Muscle of leg (tissue), 11 donors: Measurements from ENCODE around the gene ZBED5. TPM values are rescaled to one million over a fixed set of nuclear protein-coding genes. Genes with fewer than 3 reads are reported as not detected.
"Not testable (repeated sequence)": the region's sequence is repeated elsewhere in the genome, so short reads cannot be mapped to it uniquely, and the experiment has no call there.

Experiments
- DNase-seq: peaks from one replicate; pipeline ENCODE4 v3.0.0; 2013
- H3K27ac ChIP-seq: one replicate; pipeline ENCODE4 v1.5.1; 2013; ENCODE audit warnings: mild to moderate bottlenecking, low read length, control low read depth
- H3K27me3 ChIP-seq: one replicate; pipeline ENCODE4 v1.6.1; 2013; ENCODE audit warnings: low read length; ENCODE audit not compliant: control insufficient read depth, insufficient read depth
- H3K36me3 ChIP-seq: one replicate; pipeline ENCODE4 v1.6.1; 2013; ENCODE audit warnings: low read length; ENCODE audit not compliant: control insufficient read depth, insufficient read depth
- H3K4me1 ChIP-seq: one replicate; pipeline ENCODE4 v1.6.1; 2013; ENCODE audit warnings: low read length; ENCODE audit not compliant: control insufficient read depth, insufficient read depth
- H3K4me3 ChIP-seq: one replicate; pipeline ENCODE4 v1.5.1; 2013; ENCODE audit warnings: low read length, control low read depth
- H3K9me3 ChIP-seq: replicated peaks from 2 replicates; pipeline ENCODE4 v1.6.1; 2013; ENCODE audit warnings: low read depth, low read length; ENCODE audit not compliant: control insufficient read depth
- WGBS: methylation state at CpG from one replicate; pipeline ENCODE4 v1.1.5; 2013; ENCODE audit warnings: missing lambda C conversion rate; ENCODE audit not compliant: insufficient coverage; 5-methylcytosine and 5-hydroxymethylcytosine counted together
- polyA plus RNA-seq, 8 donors: library from polyadenylated mRNA; unstranded; fragments of 120-200 nt; gene quantifications; one replicate each; pipeline versions ENCODE4 v1.2.1 to v1.2.3, GENCODE V29; 2013; ENCODE audit warnings: inconsistent platforms in 1 of 8, low replicate concordance in 1 of 8; ENCODE audit not compliant: insufficient read length in 8 of 8, insufficient read depth in 1 of 8
- total RNA-seq: library from RNA; stranded (reverse); fragments of 120-200 nt; gene quantifications from one replicate; pipeline ENCODE4 v1.2.4, GENCODE V29; 2013

Gene ZBED5
- total and polyA plus RNA-seq, 9 donors = 45.4 to 85.0 (median 67.8) TPM

GRCh38 chr11:10845589-10845988 is 12.3 kb downstream of the ZBED5 start:
- DNase-seq = no peak
- H3K36me3 ChIP-seq = peaks cover 3% of the 10 kb centered on the region
- no peak overlapping the region for H3K4me3 ChIP-seq
- no peaks in the 10 kb centered on the region for H3K27me3 ChIP-seq
- no peaks in the 10 kb centered on the region for H3K9me3 ChIP-seq
- H3K27ac ChIP-seq = no peak overlapping the region
- no CpG with 5 or more reads among the region's 2 CpGs for WGBS
- H3K4me1 ChIP-seq = no peaks in the 10 kb centered on the region

- H3K4me1 ChIP-seq = no peaks in the 10 kb centered on the region
- H3K27ac ChIP-seq = no peak overlapping the region
- H3K36me3 ChIP-seq = peaks cover 1% of the 10 kb centered on the region
- peak; percentile 18 for DNase-seq
- H3K9me3 ChIP-seq = no peaks in the 10 kb centered on the region
- no peaks in the 10 kb centered on the region for H3K27me3 ChIP-seq
- no peak overlapping the region for H3K4me3 ChIP-seq
Observed at GRCh38 chr11:10844796-10845195, 13.1 kb downstream of the ZBED5 start.

- Histone ChIP-seq H3K27ac (no peak overlapping the region), H3K4me1 (no peaks in the 10 kb centered on the region), H3K9me3 (no peaks in the 10 kb centered on the region), H3K36me3 (no peaks in the 10 kb centered on the region), H3K27me3 (no peaks in the 10 kb centered on the region), H3K4me3 (no peak overlapping the region)
- no peak for DNase-seq
Observed at GRCh38 chr11:10844356-10844755, 13.5 kb downstream of the ZBED5 start.

GRCh38 chr11:10838881-10839280 is 19.0 kb downstream of the ZBED5 start:
- no peaks in the 10 kb centered on the region for H3K27me3 ChIP-seq
- no peak overlapping the region for H3K27ac ChIP-seq
- no peak overlapping the region for H3K4me3 ChIP-seq
- no peak for DNase-seq
- H3K36me3 ChIP-seq = no peaks in the 10 kb centered on the region
- WGBS = 77% methylated on average over 3 of the region's 3 CpGs
- no peaks in the 10 kb centered on the region for H3K4me1 ChIP-seq
- no peaks in the 10 kb centered on the region for H3K9me3 ChIP-seq

- H3K27me3 ChIP-seq = no peaks in the 10 kb centered on the region
- H3K36me3 ChIP-seq = no peaks in the 10 kb centered on the region
- no peak overlapping the region for H3K27ac ChIP-seq
- H3K9me3 ChIP-seq = no peaks in the 10 kb centered on the region
- no peak overlapping the region for H3K4me3 ChIP-seq
- H3K4me1 ChIP-seq = no peaks in the 10 kb centered on the region
- no peak for DNase-seq
Observed at GRCh38 chr11:10838083-10838482, 19.8 kb downstream of the ZBED5 start.

- not testable (repeated sequence) for H3K27me3 ChIP-seq, H3K27ac ChIP-seq, H3K36me3 ChIP-seq, H3K9me3 ChIP-seq, H3K4me3 ChIP-seq, H3K4me1 ChIP-seq, DNase-seq
- WGBS = no CpG with 5 or more reads among the region's 4 CpGs
Observed at GRCh38 chr11:10836884-10837283, 21.0 kb downstream of the ZBED5 start.

GRCh38 chr11:10829139-10829538 is 28.7 kb downstream of the ZBED5 start:
- H3K9me3 ChIP-seq = no peaks in the 10 kb centered on the region
- H3K4me3 ChIP-seq = no peak overlapping the region
- H3K36me3 ChIP-seq = no peaks in the 10 kb centered on the region
- WGBS = 78% methylated on average over 3 of the region's 4 CpGs
- H3K27me3 ChIP-seq = no peaks in the 10 kb centered on the region
- DNase-seq = no peak
- no peaks in the 10 kb centered on the region for H3K4me1 ChIP-seq
- no peak overlapping the region for H3K27ac ChIP-seq

- Histone ChIP-seq H3K4me3 (no peak overlapping the region), H3K27ac (no peak overlapping the region), H3K4me1 (no peaks in the 10 kb centered on the region), H3K36me3 (no peaks in the 10 kb centered on the region), H3K9me3 (no peaks in the 10 kb centered on the region), H3K27me3 (no peaks in the 10 kb centered on the region)
- 100% methylated on average over 1 of the region's 2 CpGs for WGBS
- DNase-seq = no peak
Observed at GRCh38 chr11:10828402-10828801, 29.5 kb downstream of the ZBED5 start.

- H3K27me3 ChIP-seq = no peaks in the 10 kb centered on the region
- H3K4me1 ChIP-seq = no peaks in the 10 kb centered on the region
- H3K9me3 ChIP-seq = no peaks in the 10 kb centered on the region
- WGBS = 40% methylated on average over 1 of the region's 3 CpGs
- H3K36me3 ChIP-seq = no peaks in the 10 kb centered on the region
- no peak for DNase-seq
- H3K4me3 ChIP-seq = no peak overlapping the region
- no peak overlapping the region for H3K27ac ChIP-seq
Observed at GRCh38 chr11:10824888-10825287, 33.0 kb downstream of the ZBED5 start.

GRCh38 chr11:10823152-10823579 is 34.7 kb downstream of the ZBED5 start:
- H3K27me3 ChIP-seq = no peaks in the 10 kb centered on the region
- H3K36me3 ChIP-seq = no peaks in the 10 kb centered on the region
- WGBS = no CpG with 5 or more reads among the region's 2 CpGs
- no peak for DNase-seq
- H3K9me3 ChIP-seq = no peaks in the 10 kb centered on the region
- no peak overlapping the region for H3K4me3 ChIP-seq
- no peaks in the 10 kb centered on the region for H3K4me1 ChIP-seq
- peak overlapping the region; percentile 0 for H3K27ac ChIP-seq

GRCh38 chr11:10822491-10822890 is 35.4 kb downstream of the ZBED5 start:
- not testable (repeated sequence) for H3K4me3 ChIP-seq, H3K27ac ChIP-seq, H3K27me3 ChIP-seq, H3K9me3 ChIP-seq, DNase-seq, H3K4me1 ChIP-seq, H3K36me3 ChIP-seq
- no CpG with 5 or more reads among the region's 3 CpGs for WGBS
